NCI-H1417 treated with DMSO at 0.1 percent for 48 hours (cell line): ENCODE measurements around the gene CLASP1.
"Not testable (repeated sequence)": the region's sequence is repeated elsewhere in the genome, so short reads cannot be mapped to it uniquely, and the experiment has no call there.

ENCODE experiments used
- DNase-seq: peaks from one replicate; lab custom pipeline; 2025; lab: John Stamatoyannopoulos, UW

CLASP1 gene

GRCh38 chr2:121662656-121663055 lies 13.4 kb upstream of the CLASP1 start:
- no peak for DNase-seq

DNA sequence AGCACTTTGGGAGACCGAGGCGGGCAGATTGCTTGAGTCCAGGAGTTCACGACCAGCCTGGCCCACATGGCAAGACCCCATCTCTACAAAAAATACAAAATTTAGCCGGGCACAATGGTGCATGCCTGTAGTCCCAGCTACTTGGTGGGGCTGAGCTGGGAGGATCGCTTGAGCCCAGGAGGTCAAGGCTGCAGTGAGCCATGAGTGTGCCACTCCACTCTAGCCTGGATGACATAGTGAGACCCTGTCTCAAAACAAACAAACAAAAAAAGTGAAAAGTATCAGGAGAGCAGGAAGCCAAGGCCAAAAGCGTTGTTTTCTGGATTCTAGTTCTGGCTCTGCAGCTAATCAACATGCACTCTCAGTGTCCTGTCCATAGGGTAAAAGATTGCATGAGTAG lies 10.7 kb upstream of the CLASP1 start:
- DNase-seq: no peak

DNA sequence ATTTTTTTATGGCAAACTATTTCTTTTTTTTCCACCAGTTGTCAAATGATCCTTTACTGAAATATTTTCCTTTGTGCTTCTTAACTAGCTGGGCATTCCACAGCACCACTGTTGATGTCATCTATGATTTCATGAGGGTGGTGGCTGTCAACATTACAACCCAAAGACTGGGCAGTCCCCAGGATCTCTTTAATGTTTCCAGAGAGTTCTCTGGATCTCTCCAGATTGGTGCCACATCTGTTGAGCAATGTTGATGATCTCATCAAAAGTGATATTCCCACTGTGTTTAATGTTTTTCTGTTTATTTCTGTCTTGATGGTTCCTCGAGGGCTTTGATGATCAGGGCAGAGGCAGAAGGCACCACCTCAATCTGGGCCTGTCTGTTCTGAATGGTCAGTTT lies 9.1 kb upstream of the CLASP1 start:
- DNase-seq: not testable (repeated sequence)

DNA sequence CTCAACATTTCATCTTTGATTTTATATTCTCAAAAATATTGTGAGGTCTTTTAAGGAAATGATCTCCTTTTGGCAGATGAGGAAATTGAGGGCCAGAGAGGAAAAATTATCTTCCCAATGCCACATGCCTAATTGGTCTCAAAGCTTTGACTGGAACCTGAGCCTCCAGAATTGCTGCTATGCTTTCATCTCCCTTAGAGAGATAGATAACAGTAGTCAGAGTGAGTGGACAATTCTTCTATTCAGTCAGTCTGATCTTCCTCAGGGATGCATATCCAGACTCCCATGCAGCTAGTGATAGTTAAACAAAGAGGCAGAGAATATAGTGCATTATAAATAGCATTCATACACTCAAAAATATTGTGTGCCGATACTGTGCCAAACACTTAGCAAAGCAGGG lies 3.8 kb upstream of the CLASP1 start:
- no peak for DNase-seq

DNA sequence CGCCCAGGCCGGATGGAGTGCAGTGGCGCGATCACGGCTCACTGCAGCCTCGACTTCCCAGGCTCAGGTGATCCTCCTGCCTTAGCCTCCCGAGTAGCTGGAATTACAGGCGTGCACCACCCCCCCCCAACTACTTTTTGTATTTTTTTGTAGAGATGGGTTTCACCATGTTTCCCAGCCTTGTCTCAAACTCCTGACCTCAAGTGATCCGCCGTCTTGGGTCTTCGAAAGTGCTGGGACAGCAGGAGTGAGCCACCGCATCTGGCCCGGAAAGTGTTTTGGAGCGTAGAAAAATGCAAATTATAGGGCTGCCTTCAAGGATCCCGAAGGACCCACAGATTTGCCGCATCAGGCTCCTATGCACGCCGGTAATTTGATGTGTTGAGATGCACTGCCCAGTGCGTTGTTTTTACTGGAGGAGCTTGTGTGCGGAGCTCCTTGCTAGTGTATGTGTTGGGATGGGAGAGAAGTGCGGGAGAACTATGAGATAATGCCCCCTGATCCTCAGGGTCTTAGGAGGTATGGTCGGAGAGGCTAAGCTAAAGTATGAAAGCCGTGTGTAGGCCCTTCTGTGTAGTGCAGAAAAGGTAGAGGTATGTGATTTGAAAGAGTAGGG lies 1.2 kb upstream of the CLASP1 start:
- no peak for DNase-seq

GRCh38 chr2:121649596-121650314 lies 493 bp upstream of the CLASP1 start:
- peak; percentile 98 for DNase-seq

DNA sequence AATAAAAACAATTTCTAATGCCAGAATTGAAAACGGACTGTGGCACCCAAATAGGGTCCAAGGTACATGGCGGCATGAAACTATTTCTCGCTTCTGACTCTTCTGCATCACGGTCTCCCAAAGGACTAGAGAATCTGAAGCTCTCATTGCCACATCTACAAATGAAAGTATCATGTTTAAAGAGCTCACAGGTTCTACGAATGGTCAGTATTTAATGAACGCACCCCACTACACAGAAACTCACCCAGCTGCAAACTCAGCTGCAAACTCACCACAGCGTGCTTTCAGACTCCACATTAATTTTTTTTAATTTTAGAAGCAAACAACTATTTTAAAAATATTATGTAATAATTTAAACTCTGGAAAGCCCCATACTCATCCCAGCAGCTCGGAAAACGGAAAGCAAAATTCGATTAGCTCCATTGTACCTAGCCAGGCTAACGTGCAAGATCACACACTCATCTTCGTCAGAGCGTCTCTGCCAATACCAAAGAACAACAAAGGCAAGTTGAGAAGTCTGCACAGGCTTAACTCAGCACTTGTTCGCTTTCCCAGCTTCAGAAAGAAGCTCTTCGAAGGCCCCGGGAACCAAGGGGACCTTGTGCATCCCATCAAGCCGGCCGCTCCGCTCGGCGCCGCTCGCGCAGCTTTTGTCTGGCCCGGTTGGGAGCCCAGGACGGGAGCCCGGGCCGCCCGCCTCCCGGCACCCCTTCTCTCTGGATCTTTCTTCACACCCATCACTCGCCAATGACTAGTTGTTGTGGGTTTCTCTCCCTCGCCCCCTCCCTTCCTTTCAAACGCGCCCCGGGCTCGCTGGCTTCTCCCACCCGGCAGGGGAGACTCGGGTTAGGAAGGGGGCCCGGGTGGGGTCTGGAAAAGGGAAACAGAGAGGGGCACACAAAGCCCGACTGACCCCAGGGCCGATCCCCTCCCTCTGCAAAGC lies 785 bp downstream of the CLASP1 start:
- no peak for DNase-seq

- no peak for DNase-seq
Measured at GRCh38 chr2:121647396-121647795, 1.9 kb downstream of the CLASP1 start.

DNA sequence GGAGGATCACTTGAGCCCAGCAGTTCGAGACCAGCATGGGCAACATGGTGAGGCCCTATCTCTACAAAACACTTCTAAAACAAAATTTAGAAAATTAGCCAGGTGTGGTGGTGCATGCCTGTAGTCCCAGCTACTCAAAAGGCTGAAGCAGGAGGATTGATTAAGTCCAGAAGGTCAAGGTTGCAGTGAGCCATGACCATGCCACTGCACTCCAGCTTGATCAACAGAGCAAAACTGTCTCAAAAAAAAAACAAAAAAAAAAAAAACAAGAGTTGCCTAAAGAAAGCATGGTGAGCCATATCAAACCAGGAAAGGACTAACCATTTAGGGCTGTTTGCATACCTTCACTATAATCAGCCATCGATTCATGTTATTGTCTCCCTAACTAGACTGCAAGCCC lies 4.5 kb downstream of the CLASP1 start:
- DNase-seq: no peak

GRCh38 chr2:121643877-121644276 lies 5.4 kb downstream of the CLASP1 start:
- DNase-seq: no peak

- no peak for DNase-seq
Measured at GRCh38 chr2:121640380-121641316, 8.6 kb downstream of the CLASP1 start.

DNA sequence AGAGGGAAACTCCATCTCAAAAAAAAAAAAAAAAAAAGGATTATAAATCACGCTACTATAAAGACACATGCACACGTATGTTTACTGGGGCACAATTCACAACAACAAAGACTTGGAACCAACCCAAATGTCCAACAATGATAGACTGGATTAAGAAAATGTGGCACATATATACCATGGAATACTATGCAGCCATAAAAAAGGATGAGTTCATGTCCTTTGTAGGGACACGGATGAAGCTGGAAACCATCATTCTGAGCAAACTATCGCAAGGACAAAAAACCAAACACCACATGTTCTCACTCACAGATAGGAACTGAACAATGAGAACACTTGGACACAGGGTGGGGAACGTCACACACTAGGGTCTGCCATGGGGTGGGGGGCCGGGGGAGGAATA lies 9.4 kb downstream of the CLASP1 start:
- not testable (repeated sequence) for DNase-seq

DNA sequence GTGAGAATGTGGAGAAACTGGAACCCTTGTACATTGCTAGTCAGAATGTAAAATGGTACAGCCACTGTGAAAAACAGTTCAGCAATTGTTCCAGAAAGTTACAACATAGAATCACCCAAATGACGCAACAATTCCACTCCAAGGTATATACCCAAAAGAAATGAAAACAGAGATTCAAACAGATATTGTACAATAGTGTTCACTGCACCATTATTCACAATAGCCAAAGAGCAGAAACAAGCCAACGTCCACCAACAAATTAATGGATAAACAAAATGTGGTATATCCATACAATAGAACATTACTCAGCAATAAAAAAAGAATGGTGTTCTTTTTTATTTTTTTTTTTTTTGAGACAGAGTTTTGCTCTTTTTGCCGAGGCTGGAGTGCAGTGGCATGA lies 10.9 kb downstream of the CLASP1 start:
- DNase-seq: no peak

DNA sequence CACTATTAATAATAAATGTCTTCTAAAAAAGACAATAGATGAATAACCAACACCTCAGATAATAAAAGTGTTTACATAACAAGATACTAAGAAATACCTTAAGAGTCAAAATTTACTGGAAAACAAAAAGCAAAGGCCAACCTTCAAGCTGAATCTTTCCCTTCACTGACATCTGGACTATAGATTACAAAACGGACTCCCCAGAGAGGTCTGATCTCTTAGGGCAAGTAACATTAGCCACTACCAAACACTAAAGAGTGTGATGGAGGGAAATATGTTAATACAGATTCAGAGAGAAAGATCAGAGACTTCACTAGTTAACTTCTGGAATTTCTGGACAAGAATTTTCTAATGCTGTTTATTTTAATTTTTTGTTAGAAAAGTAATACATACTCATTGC lies 13.9 kb downstream of the CLASP1 start:
- no peak for DNase-seq

DNA sequence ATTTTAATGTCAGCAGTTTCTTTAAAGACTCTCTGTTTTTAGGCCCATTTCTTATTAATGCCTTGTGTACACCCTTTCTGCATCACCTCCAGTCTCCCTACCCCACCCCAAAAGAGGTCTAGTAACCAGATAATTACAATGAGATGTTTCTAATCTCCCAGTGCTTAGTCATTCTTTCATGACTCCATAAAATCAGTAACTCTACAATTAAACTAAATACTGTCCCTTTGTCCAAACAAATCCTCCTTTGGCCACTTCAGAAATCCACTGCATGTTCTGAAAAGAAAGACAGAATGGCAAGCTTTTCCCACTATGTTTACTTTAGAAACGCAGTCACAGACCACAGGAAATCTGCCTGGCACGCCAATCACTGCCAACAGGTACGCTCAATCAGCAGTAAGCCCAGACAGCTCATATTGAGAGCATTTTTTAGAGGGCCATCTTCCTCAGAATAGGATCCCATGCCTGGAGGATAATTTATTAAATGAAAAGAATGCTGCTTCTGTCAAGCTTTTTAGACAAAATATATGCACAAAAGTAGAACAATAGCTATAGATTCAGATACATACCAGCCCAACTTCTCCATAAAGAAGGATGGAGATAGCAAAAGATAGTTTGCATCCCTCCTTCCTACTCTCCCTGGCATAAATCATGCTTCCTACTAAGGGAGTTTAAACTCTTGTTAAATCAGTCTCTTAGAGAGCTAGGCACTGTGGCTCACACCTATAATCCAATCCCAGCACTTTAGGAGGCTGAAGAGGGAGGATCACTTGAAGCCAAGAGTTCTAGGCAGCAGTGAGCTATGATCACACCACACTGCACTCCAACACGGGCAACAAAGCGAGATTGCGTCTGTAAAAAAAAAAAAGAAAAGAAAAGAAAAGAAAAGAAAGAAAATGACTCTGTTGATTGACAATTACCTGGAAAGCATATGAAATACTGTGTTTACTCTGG lies 14.6 kb downstream of the CLASP1 start:
- DNase-seq: no peak

DNA sequence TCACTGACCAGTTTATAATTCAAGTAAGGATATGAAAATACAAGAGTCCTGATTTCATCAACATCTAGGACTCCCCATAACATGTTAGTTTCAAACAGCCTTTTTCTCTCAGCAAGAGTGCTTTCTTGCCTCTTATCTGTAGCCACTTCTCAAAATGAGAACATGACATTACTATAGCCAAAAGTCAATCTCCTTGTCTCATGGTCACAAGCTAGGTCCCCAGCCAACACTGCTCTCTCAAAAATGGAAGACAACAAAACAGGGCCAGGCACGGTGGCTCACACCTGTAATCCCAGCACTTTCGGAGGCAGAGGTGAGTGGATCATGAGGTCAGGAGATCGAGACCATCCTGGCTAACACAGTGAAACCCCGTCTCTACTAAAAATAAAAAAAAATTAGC lies 15.8 kb downstream of the CLASP1 start:
- DNase-seq: no peak

DNA sequence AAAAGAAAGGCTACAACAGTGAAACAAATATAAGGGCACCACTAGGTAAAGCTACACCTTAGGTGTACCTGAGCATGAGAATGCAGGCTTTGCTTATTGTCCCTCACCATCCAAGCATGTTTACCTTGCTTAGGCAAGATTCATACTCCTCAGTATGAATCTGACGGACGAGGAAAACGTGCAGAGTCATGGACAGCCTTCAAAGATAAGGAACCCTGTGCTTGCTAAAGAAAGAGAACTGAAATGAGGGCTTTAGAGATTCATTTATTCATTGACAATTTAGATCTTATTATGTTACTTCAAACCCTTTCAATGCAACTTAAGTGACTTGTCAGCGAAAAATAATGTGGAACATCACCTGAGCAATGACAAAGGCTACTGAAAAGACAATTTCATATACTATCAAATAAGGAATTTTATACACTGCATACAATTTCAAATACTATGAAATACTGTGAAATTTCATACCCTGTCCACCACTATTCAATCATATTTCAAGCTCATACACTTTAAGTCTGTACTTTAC lies 21.7 kb downstream of the CLASP1 start:
- no peak for DNase-seq

GRCh38 chr2:121626777-121627524 lies 22.3 kb downstream of the CLASP1 start:
- DNase-seq: no peak

DNA sequence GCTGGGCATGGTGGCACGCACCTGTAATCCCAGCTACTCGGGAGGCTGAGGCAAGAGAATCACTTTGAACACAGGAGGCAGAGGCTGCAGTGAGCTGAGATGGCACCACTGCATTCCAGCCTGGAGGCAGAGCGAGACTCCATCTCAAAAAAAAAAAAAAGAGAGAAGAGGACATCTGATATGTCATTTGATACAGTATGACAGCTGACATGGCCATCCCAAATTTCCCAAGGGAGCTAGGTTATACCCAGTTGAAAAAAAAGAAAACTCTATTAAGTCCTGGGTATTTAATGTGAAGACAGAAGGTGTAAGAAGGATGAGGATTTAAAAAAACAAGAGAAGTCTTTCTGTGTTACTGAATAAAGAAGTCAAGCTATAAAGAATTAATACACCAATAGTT lies 23.3 kb downstream of the CLASP1 start:
- DNase-seq: no peak
